Mesothelial cell of epicardium (in vitro differentiated cells): ENCODE data around the gene ABCA3. TPM values are rescaled to one million over a fixed set of nuclear protein-coding genes. Genes with fewer than 3 reads are reported as not detected.

Source experiments
- DNase-seq, 2 experiments: peaks; one replicate each; pipeline ENCODE4 v3.0.0; 2021; ENCODE audit warnings: low spot score in 2 of 2; ENCODE audit not compliant: unreplicated experiment in 2 of 2
- H3K27ac Mint-ChIP-seq: 2 replicates; pipeline ENCODE4 v1.8.0; 2021; ENCODE audit warnings: mixed read lengths
- H3K27me3 Mint-ChIP-seq: 2 replicates; pipeline ENCODE4 v1.8.0; 2021; ENCODE audit warnings: low read depth, mixed read lengths
- H3K36me3 Mint-ChIP-seq: 2 replicates; pipeline ENCODE4 v1.8.0; 2021; ENCODE audit warnings: mixed read lengths
- H3K4me1 Mint-ChIP-seq: 2 replicates; pipeline ENCODE4 v1.8.0; 2021; ENCODE audit warnings: mixed read lengths
- H3K4me3 Mint-ChIP-seq: 2 replicates; pipeline ENCODE4 v1.8.0; 2021; ENCODE audit warnings: mild to moderate bottlenecking, moderate library complexity, mixed read lengths
- H3K9me3 Mint-ChIP-seq: 2 replicates; pipeline ENCODE4 v1.8.0; 2021; ENCODE audit warnings: mixed read lengths
- CTCF ChIP-seq: fragments of 200-600 bp; sonication (generic); IDR thresholded peaks from one replicate; pipeline ENCODE4 v1.5.0; 2021; ENCODE audit warnings: antibody characterized with exemption; ENCODE audit not compliant: unreplicated experiment
- total RNA-seq: library from RNA; stranded (reverse); gene quantifications from 3 replicates; pipeline ENCODE4 v1.2.1, GENCODE V29; 2021

Gene ABCA3
- total RNA-seq, 1 donor from 2014 or later = 3.5 TPM

- Mint-ChIP-seq H3K4me1 (peaks cover 7% of the 10 kb centered on the region), H3K4me3 (peak within 1 kb of the TSS; percentile 82), H3K9me3 (no peaks in the 10 kb centered on the region), H3K27ac (peak within 1 kb of the TSS; percentile 89), H3K27me3 (no peaks in the 10 kb centered on the region), H3K36me3 (peaks cover 23% of the 10 kb centered on the region)
- peak; percentile 32 for TF ChIP-seq CTCF
- DNase-seq = peak; percentile 75 to 88
These were observed 89.0 kb downstream of the ABCA3 start, which contains the start of gene ECI1 for GRCh38 chr16:2251296-2252111. Gene ECI1 (minus strand): TSS chr16:2251587. CDS start chr16:2251566, 21 bp downstream.

- H3K27ac Mint-ChIP-seq = peak overlapping the region; percentile 89
- no peaks in the 10 kb centered on the region for H3K9me3 Mint-ChIP-seq
- no peaks in the 10 kb centered on the region for H3K27me3 Mint-ChIP-seq
- DNase-seq = no peak
- TF ChIP-seq CTCF = no peak
- peak overlapping the region; percentile 82 for H3K4me3 Mint-ChIP-seq
- peaks cover 7% of the 10 kb centered on the region for H3K4me1 Mint-ChIP-seq
- H3K36me3 Mint-ChIP-seq = peaks cover 19% of the 10 kb centered on the region
These were observed 89.8 kb downstream of the ABCA3 start for GRCh38 chr16:2250652-2251295.

- Mint-ChIP-seq H3K4me3 (no peak overlapping the region), H3K9me3 (no peaks in the 10 kb centered on the region), H3K27me3 (no peaks in the 10 kb centered on the region), H3K27ac (no peak overlapping the region), H3K4me1 (peaks cover 7% of the 10 kb centered on the region), H3K36me3 (peaks cover 8% of the 10 kb centered on the region)
- DNase-seq = no peak
- no peak for TF ChIP-seq CTCF
These were observed 94.1 kb downstream of the ABCA3 start for GRCh38 chr16:2246301-2246885.

GRCh38 chr16:2244926-2245795 is 95.4 kb downstream of the ABCA3 start:
- H3K9me3 Mint-ChIP-seq = no peaks in the 10 kb centered on the region
- H3K4me3 Mint-ChIP-seq = no peak overlapping the region
- peaks cover 8% of the 10 kb centered on the region for H3K36me3 Mint-ChIP-seq
- TF ChIP-seq CTCF = no peak
- H3K27me3 Mint-ChIP-seq = no peaks in the 10 kb centered on the region
- peaks cover 2% of the 10 kb centered on the region for H3K4me1 Mint-ChIP-seq
- no peak overlapping the region for H3K27ac Mint-ChIP-seq
- DNase-seq = no peak

GRCh38 chr16:2244301-2244700 is 96.2 kb downstream of the ABCA3 start:
- Mint-ChIP-seq H3K27me3 (peaks cover 4% of the 10 kb centered on the region), H3K9me3 (no peaks in the 10 kb centered on the region), H3K36me3 (peaks cover 14% of the 10 kb centered on the region), H3K27ac (no peak overlapping the region), H3K4me3 (no peak overlapping the region), H3K4me1 (no peaks in the 10 kb centered on the region)
- TF ChIP-seq CTCF = no peak
- DNase-seq = no peak
